Activated CD8-positive, alpha-beta memory T cell treated with anti-CD3 and anti-CD28 coated beads, Interleukin-2, amount 10 ng/mL, durations not matched to agents 7 days and 5 days (primary cell): ENCODE results near the gene DCHS1. TPM values are rescaled to one million over a fixed set of nuclear protein-coding genes. Genes with fewer than 3 reads are reported as not detected.

Experiments used
- ATAC-seq: fragments of 150-1000 bp; cut with Tn5 transposase; one replicate; pipeline ENCODE4 v1.10.0; 2021; ENCODE audit warnings: moderate library complexity
- CTCF ChIA-PET: fragments of 350-600 bp; sonication (Branson Sonifier 250); formaldehyde crosslinking; loops from one replicate; lab custom pipeline; 2021; ENCODE audit warnings: antibody characterized with exemption; lab: Charles Lee
- DNase-seq: peaks from one replicate; pipeline ENCODE4 v3.0.0-alpha.2; 2020
- H3K27ac Mint-ChIP-seq: one replicate; pipeline ENCODE4 v1.8.0; 2021; ENCODE audit warnings: mild to moderate bottlenecking, mixed read lengths
- H3K27me3 Mint-ChIP-seq: one replicate; pipeline ENCODE4 v1.8.0; 2021; ENCODE audit warnings: mixed read lengths
- H3K36me3 Mint-ChIP-seq: one replicate; pipeline ENCODE4 v1.8.0; 2021; ENCODE audit warnings: mild to moderate bottlenecking, mixed read lengths
- H3K4me1 Mint-ChIP-seq: one replicate; pipeline ENCODE4 v1.8.0; 2021; ENCODE audit warnings: mixed read lengths
- H3K4me3 Mint-ChIP-seq: one replicate; pipeline ENCODE4 v1.8.0; 2021; ENCODE audit warnings: mild to moderate bottlenecking, moderate library complexity, mixed read lengths
- H3K9me3 Mint-ChIP-seq: one replicate; pipeline ENCODE4 v1.8.0; 2022; ENCODE audit warnings: low read depth, mixed read lengths
- total RNA-seq, 2 experiments: library from RNA; stranded (reverse); gene quantifications; one replicate each; pipeline ENCODE4 v1.2.3, GENCODE V29; 2021

Gene DCHS1
- total RNA-seq, 2 experiments from 2014 or later, result 0.14 to 0.32 TPM

DNA sequence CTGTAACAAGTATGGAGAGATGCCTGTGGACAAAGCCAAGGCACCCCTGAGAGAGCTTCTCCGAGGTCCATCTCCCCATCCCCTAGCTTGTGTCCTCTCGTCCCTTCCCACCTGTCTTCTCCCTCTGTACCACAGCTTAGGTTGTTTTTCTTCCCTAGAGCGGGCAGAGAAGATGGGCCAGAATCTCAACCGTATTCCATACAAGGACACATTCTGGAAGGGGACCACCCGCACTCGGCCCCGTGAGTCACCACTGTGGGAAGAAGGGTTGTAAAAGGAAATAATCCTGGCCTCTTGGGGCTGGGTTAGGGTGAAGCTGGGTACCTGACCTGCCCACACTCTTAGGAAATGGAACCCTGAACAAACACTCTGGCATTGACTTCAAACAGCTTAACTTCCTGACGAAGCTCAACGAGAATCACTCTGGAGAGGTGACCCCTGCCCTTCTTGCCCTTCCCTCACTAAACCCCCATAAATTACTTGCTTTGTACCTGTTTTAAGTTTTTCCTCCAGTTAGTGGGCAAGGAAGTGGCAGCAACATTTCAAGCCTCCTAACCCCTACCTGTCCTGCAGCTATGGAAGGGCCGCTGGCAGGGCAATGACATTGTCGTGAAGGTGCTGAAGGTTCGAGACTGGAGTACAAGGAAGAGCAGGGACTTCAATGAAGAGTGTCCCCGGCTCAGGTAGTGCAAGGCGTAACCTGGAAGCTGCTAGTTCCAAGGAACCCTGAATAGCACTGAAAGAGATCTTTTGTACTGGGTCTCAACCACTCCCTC lies 46.7 kb downstream of the DCHS1 start:
- H3K27me3 Mint-ChIP-seq, result no peaks in the 10 kb centered on the region
- H3K36me3 Mint-ChIP-seq, result peaks cover 47% of the 10 kb centered on the region
- H3K4me1 Mint-ChIP-seq, result peaks cover 53% of the 10 kb centered on the region
- CTCF ChIA-PET, result interaction anchor here (1.3 to 3.3 kb wide), 2 partner anchors 65 to 74 kb away, joined by 3 to 18 read pairs; partner anchors contain the start of gene MRPL17
- no peak for ATAC-seq
- peak overlapping the region; percentile 71 for H3K27ac Mint-ChIP-seq
- no peaks in the 10 kb centered on the region for H3K9me3 Mint-ChIP-seq
- DNase-seq, result peak; percentile 38
- H3K4me3 Mint-ChIP-seq, result no peak overlapping the region

DNA sequence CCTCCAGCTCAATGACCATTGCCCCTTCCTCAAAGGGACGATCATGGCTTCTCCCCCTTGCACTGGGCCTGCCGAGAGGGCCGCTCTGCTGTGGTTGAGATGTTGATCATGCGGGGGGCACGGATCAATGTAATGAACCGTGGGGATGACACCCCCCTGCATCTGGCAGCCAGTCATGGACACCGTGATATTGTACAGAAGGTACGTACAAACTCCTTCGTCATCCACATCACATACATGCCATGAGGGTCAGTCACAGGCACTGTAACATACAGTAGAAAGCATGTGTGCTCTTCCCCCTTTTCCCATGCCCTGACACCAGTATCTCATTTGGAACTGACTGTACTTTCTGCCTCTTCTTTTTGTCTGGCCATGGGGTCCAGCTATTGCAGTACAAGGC lies 47.6 kb downstream of the DCHS1 start:
- H3K27me3 Mint-ChIP-seq, result no peaks in the 10 kb centered on the region
- CTCF ChIA-PET, result interaction anchor here (1.3 to 3.3 kb wide), 5 partner anchors 10 to 98 kb away, joined by 4 to 18 read pairs (median 4); partner anchors contain the start of genes MRPL17 and TPP1
- H3K36me3 Mint-ChIP-seq, result peaks cover 47% of the 10 kb centered on the region
- H3K9me3 Mint-ChIP-seq, result no peaks in the 10 kb centered on the region
- no peak for ATAC-seq
- DNase-seq, result peak; percentile 38
- peaks cover 53% of the 10 kb centered on the region for H3K4me1 Mint-ChIP-seq
- peak overlapping the region; percentile 71 for H3K27ac Mint-ChIP-seq
- no peak overlapping the region for H3K4me3 Mint-ChIP-seq

DNA sequence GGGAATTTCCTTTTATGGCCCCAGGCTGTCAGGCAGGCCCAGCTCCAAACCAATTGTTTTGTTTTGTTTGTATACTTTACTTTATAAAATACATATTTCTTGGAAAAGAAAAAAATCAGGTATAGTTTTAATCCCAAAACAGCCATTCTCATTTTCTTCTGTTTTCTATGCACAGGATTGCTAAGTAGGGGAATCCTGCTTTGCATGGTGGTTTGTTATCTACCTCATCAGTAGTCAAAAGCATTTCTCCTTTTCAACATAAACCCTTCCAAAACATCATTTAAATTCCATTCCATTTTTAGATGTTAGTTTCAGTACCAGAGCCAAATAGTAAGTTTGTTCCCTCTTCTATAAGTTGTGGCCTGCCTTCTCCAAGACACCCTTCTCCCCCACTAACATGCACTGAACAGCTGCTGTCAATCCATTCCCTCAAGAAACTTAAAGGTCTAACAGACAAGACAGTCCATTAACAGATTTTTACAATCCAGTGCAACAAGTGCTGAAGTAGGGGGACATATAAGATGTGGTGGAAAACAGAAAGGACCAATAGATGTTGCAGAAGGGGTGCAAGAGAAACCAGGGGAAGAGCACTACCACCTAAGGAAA lies 48.3 kb downstream of the DCHS1 start:
- H3K4me3 Mint-ChIP-seq, result peak overlapping the region; percentile 17
- peaks cover 53% of the 10 kb centered on the region for H3K4me1 Mint-ChIP-seq
- DNase-seq (peak; percentile 34), ATAC-seq (no peak)
- CTCF ChIA-PET, result interaction anchor here (0.8 to 3.3 kb wide), 6 partner anchors 11 to 228 kb away, joined by 3 to 18 read pairs (median 4); partner anchors contain the start of genes MRPL17 and TPP1
- H3K9me3 Mint-ChIP-seq, result no peaks in the 10 kb centered on the region
- H3K36me3 Mint-ChIP-seq, result peaks cover 47% of the 10 kb centered on the region
- H3K27ac Mint-ChIP-seq, result peak overlapping the region; percentile 71
- no peaks in the 10 kb centered on the region for H3K27me3 Mint-ChIP-seq

DNA sequence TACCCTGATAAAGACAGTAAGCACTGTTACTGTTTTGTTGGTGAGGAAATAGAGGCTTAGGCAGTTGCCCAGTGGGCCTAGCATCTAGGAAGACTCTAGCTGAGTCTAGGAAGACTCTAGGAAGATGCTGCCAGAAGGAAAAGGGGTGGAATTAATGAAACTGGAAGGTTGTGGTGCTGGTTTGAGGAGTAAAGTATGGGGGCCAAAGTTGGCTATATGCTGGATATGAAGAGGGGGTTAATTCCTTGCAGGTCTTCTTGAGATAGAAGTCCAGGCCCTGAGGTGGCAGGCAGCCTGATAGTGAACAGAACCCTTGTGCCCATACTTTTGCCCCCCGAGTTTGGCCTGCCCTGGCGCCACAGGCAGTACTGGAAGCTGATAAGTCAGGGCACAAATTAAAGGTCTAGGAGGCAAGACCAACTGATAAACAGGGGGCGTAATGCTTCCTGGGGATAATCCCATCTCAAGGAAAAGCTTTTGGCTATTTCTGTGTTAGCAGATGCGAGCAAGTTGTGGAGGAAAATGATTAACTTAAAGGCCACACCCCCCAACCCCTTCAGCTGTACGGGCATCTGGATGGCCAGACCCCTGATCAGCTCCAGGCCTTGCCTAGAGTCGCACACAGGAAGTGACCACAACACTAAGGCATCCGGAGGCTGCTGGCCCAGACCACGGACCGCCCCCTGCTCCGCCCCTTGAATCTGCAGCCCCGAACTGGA lies 49.0 kb downstream of the DCHS1 start:
- ATAC-seq (peak; percentile 35), DNase-seq (peak; percentile 89)
- H3K4me1 Mint-ChIP-seq, result peaks cover 53% of the 10 kb centered on the region
- H3K9me3 Mint-ChIP-seq, result no peaks in the 10 kb centered on the region
- H3K27me3 Mint-ChIP-seq, result no peaks in the 10 kb centered on the region
- no peak overlapping the region for H3K4me3 Mint-ChIP-seq
- peaks cover 50% of the 10 kb centered on the region for H3K36me3 Mint-ChIP-seq
- H3K27ac Mint-ChIP-seq, result no peak overlapping the region
- CTCF ChIA-PET, result interaction anchor here (0.8 to 3.3 kb wide), 6 partner anchors 11 to 228 kb away, joined by 3 to 18 read pairs (median 4); partner anchors contain the start of genes MRPL17 and TPP1

DNA sequence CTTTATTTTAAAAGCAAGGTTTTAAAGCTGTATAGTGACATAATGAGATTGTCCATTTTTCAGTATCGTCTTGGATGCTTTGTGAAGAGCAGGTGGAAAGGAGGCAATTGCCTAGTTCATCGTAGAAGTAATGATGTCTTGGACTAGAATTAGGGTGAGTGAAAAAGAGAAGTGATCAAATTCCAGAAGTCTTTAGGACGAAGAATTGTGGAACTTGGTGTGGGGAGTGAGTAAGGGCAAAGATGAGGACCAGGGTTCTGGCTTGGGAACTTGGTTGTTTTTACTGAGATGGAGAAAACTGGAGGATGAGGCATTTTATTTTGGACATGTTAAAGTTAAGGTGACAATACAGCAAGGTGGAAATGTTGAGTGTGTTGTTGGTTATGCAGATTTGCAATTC lies 50.8 kb downstream of the DCHS1 start:
- no peaks in the 10 kb centered on the region for H3K9me3 Mint-ChIP-seq
- H3K27ac Mint-ChIP-seq, result no peak overlapping the region
- CTCF ChIA-PET, result interaction anchor here (0.9 to 3.8 kb wide), 22 partner anchors 8 to 226 kb away, joined by 3 to 41 read pairs (median 6); partner anchors contain the start of genes ARFIP2, MRPL17, TIMM10B and TPP1
- no peak for ATAC-seq
- no peaks in the 10 kb centered on the region for H3K27me3 Mint-ChIP-seq
- DNase-seq, result peak; percentile 22
- peaks cover 38% of the 10 kb centered on the region for H3K36me3 Mint-ChIP-seq
- no peak overlapping the region for H3K4me3 Mint-ChIP-seq
- peaks cover 37% of the 10 kb centered on the region for H3K4me1 Mint-ChIP-seq

DNA sequence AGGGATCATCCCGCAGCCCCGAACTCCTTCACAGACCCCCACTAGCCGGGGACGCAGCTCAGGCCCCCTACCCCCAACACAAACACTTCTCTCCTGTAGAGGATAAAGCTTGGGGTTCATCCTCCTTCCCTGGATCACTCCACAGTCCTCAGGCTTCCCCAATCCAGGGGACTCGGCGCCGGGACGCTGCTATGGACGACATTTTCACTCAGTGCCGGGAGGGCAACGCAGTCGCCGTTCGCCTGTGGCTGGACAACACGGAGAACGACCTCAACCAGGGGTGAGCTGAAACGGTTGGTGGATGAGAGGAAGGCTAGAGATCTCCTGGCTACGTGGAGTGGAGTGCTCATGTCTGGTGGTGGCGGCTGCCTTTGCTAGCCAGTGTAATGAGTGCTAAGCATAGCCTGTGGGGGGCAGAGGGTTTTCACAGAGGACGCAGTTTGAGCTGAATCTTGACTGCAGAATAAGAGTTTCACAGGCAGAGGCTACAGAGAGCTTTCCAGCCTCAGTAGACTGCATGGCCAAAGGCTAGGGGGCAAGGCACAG lies 51.5 kb downstream of the DCHS1 start:
- H3K4me1 Mint-ChIP-seq, result peaks cover 37% of the 10 kb centered on the region
- ATAC-seq (peak; percentile 54), DNase-seq (peak; percentile 80)
- H3K36me3 Mint-ChIP-seq, result peaks cover 39% of the 10 kb centered on the region
- H3K4me3 Mint-ChIP-seq, result no peak overlapping the region
- H3K9me3 Mint-ChIP-seq, result no peaks in the 10 kb centered on the region
- CTCF ChIA-PET, result interaction anchor here (1.0 to 3.8 kb wide), 21 partner anchors 9 to 225 kb away, joined by 3 to 41 read pairs (median 6); partner anchors contain the start of genes ARFIP2, MRPL17, TIMM10B and TPP1
- H3K27ac Mint-ChIP-seq, result no peak overlapping the region
- H3K27me3 Mint-ChIP-seq, result no peaks in the 10 kb centered on the region

DNA sequence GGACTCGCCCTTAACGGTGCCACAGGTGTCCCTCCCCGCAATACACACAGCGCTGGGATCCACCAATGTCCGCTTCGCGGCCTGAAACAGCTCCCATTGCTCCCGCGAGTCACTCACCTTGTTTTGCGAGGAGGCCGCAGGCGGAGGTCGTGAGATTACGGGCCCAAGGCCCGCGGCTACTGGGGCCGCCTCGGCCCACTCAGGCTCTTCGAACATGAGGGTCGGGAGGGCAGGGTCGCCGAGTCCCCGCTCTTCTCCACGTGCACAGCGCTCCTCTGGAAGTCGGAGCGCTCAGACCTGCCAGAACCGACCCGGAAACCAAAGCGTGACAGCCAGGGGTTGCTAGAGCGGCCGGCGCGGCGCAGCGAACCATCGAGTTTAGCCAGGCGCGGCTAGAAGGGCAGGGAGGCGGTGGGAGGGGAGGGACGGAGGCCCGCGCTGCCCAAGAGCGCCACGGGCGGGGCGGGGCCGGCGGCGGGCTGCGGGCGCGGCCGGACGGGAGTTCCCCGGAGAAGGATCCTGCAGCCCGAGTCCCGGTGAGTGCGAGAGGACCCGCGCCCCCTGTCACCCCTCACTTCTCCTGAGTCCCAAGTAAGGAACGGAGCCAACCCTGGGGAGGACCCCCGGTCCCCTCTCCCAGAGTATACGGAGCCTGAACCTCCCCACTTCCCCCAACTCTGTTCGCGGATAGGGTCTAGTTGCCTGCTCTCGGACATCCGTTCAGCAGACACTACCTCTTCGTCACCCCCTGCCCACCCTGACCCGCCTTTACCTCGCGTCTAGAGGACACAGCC lies 52.1 kb downstream of the DCHS1 start, which contains the start of the genes ILK and RRP8:
TSS of gene ILK (plus strand) at position 488 of the 794 bp plus-strand sequence. CDS start 498 bp downstream, outside the sequence.
TSS of gene RRP8 (minus strand) at position 330 of the 794 bp plus-strand sequence. CDS start at position 216, 114 bp downstream.
- Mint-ChIP-seq H3K9me3 (no peaks in the 10 kb centered on the region), H3K4me1 (peaks cover 30% of the 10 kb centered on the region), H3K27ac (no peak within 1 kb of the TSS), H3K4me3 (no peak within 1 kb of the TSS), H3K27me3 (no peaks in the 10 kb centered on the region), H3K36me3 (peaks cover 35% of the 10 kb centered on the region)
- CTCF ChIA-PET, result interaction anchor here (0.7 to 3.8 kb wide), 23 partner anchors 8 to 224 kb away, joined by 3 to 41 read pairs (median 5); partner anchors contain the start of genes MRPL17 and TPP1
- DNase-seq (peak; percentile 94), ATAC-seq (peak; percentile 78)

DNA sequence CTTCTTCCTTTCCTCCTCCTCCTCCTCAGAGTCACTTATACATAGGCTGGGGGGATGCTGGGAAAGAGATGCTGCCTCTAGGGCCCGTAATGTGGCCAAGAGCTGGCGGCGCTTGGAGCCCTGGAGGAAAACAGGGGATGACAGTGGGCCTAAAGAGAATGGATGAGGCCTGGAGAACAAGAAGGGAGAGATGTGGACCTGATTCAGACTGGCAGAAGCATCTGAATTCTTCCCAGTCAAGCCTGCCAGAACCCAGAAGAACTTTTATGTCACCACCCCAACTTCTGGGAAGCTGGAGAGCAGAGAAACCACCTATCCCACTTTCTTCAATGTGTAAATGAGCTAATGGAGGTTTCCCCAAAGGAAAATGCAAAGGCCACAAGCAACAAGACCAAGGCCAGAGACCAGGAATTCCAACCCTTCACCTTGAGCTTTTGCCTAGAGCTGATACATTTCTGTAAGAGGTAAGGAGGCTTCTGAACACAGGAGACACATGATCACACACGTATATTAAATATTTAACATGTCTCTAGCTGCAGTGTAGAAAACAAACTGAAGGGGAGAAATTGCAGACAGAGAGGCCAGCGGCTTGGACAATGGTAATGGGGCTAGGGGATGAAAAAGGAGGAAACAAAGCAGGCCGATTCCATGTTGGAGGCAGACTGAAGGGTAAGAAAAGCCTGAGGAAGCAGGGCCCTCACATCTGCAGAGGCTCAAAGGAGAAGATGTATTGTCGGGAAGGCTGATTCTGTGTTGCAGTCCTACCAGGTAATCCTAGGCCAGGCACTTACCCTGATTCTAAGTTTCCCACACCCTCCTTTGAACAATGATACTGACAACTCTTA lies 53.3 kb downstream of the DCHS1 start:
- CTCF ChIA-PET, result interaction anchor here (0.7 to 3.8 kb wide), 7 partner anchors 8 to 223 kb away, joined by 3 to 41 read pairs (median 5); partner anchors contain the start of genes MRPL17 and TPP1
- DNase-seq (peak; percentile 37), ATAC-seq (no peak)
- Mint-ChIP-seq H3K9me3 (no peaks in the 10 kb centered on the region), H3K4me1 (peaks cover 19% of the 10 kb centered on the region), H3K4me3 (no peak overlapping the region), H3K36me3 (peaks cover 32% of the 10 kb centered on the region), H3K27me3 (no peaks in the 10 kb centered on the region), H3K27ac (peak overlapping the region; percentile 57)

DNA sequence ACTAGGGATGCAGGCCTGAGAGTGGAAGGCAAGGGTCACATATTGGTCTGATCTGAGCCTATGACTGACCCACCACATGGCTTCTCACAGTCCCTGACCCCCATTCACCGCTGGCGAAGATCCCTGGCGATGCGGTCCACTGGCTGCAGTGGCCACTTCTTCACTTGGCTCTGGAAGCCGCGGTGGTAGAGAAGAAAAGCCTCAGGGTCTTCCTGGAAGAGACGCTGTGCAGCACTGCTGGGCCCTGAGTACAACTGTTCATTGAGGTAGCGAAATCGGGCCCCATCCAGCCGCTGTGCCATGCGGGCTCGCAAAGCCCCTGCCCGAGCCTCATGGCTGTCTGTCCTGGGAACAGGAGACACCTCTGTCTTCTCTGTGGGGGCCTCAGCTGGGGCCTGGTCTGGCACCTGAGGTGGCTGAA lies 54.6 kb downstream of the DCHS1 start:
- Mint-ChIP-seq H3K9me3 (no peaks in the 10 kb centered on the region), H3K4me1 (peaks cover 7% of the 10 kb centered on the region), H3K27me3 (no peaks in the 10 kb centered on the region), H3K4me3 (no peak overlapping the region), H3K27ac (no peak overlapping the region), H3K36me3 (peaks cover 30% of the 10 kb centered on the region)
- CTCF ChIA-PET, result no interaction called here
- ATAC-seq, result no peak
- peak; percentile 28 for DNase-seq

DNA sequence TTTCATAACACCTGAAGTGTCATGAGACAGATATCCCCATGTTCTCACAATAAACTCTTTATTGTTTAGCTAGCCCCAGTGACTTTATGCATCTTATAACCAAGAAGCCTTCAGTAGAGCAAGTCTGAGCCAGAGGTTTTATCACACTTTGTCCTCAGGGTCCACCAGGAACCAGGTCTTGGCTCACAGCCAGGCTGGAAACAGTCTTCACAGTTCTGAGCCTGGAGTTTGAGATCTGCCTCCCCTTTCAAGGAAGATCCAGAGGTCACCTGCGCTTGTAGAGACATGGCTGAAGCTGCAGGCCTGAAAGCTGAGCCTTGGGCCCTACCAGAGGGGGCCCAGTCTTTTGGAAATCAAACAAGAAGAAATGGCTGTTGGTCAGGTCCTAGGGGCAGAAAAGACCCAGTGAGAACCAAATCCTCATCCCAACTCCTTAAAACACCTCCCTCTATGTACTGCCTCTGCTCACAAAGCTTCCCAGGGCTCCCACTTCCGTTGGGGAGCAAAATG lies 55.7 kb downstream of the DCHS1 start:
- Mint-ChIP-seq H3K9me3 (no peaks in the 10 kb centered on the region), H3K27ac (no peak overlapping the region), H3K4me3 (no peak overlapping the region), H3K27me3 (no peaks in the 10 kb centered on the region), H3K4me1 (peaks cover 5% of the 10 kb centered on the region), H3K36me3 (peaks cover 30% of the 10 kb centered on the region)
- CTCF ChIA-PET, result interaction anchor here (0.8 to 2.2 kb wide), 3 partner anchors 19 to 237 kb away, joined by 3 to 4 read pairs (median 3); partner anchors contain the start of gene TPP1
- no peak for DNase-seq
- ATAC-seq, result no peak

DNA sequence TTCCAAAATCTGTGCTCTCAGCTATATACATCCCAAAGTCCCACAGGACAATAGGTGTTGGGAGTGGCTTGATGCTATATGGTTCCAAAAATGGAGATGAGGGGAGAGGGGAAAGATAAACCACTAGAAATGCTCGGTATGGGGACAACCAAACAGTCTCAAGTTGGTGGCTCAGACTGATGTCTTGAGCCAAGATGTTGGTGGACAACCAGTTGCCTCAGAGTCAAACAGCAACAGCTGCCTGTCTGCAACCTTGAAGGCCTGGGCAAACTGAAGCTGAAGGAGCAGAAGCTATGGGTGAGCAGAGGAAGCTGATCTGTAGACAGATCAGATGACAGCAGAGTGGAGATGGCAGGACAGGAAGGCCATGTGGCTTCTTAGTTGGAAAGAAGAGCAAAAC lies 56.2 kb downstream of the DCHS1 start:
- CTCF ChIA-PET, result interaction anchor here (1.2 to 2.2 kb wide), 2 partner anchors 19 to 68 kb away, joined by 3 to 4 read pairs; partner anchors contain the start of gene TPP1
- peak overlapping the region; percentile 26 for H3K27ac Mint-ChIP-seq
- no peaks in the 10 kb centered on the region for H3K9me3 Mint-ChIP-seq
- DNase-seq, result peak; percentile 34
- H3K27me3 Mint-ChIP-seq, result no peaks in the 10 kb centered on the region
- no peak overlapping the region for H3K4me3 Mint-ChIP-seq
- H3K4me1 Mint-ChIP-seq, result peaks cover 8% of the 10 kb centered on the region
- peaks cover 33% of the 10 kb centered on the region for H3K36me3 Mint-ChIP-seq
- ATAC-seq, result no peak
